SHP77 (cell line): Measurements from ENCODE around the gene MYO1B.

ENCODE experiments used
- DNase-seq, 2 experiments: peaks; one replicate each; lab custom pipeline; 2025; lab: John Stamatoyannopoulos, UW

The MYO1B gene

GRCh38 chr2:191462370-191462769 is 217.2 kb downstream of the MYO1B start:
- DNase-seq, result no peak

DNA sequence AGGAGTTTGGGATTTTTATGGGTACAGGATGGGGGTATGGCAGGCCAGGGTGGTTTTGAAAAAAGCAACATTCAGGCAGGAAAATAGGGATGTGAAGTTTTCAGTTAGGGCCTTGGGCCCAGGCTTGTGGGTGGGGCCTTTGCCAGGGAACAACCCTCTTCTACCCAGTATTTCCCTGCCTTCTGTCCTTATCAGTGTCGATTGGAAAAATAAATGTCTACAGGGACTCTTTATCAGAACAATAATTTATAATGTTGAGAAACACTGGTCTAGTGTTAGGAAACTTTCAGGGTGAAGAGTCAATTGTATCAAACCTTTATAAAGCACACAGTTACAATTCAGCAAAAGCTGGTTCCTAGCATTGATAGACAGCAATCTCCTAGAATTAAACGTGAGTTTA is 218.6 kb downstream of the MYO1B start:
- DNase-seq, result no peak

GRCh38 chr2:191465766-191466420 is 220.7 kb downstream of the MYO1B start:
- no peak for DNase-seq

DNA sequence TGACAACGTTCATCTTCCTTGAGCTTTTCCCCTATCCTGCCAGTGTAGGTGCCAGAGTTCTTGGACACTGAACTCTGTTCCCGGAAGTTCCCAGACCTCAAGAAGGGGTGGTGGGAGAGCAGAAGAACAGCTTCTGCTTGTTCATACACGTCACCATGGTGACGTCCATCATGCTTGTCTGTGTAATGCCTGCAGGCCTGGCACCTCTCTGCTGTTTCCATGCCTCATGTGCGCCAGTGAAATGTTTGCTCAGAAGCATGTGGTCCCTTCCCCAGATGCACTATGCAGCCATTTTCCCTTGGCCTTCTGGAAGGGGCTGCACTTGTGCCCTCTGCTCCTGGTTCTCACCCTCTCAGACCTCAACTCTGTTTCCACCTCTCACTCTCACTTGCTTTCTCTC is 221.9 kb downstream of the MYO1B start:
- DNase-seq, result no peak

DNA sequence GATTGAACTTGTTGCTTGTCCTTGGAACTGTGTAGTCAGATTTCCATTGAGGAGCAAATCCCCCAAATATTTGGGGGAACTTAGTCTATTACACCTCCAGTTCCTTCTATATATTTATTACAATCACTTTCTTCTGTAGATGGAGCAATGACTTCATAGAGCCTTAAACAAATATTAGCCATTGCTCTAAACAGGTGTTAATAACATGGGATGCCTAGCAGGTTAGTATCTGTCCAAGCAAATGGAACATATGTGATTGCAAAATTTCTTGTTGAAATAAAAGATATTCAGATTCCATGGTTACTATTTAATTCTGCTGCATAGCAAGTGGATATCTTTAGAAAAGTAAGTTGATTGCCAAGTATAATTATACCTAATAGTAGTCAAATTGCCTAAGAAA is 225.1 kb downstream of the MYO1B start:
- no peak for DNase-seq

DNA sequence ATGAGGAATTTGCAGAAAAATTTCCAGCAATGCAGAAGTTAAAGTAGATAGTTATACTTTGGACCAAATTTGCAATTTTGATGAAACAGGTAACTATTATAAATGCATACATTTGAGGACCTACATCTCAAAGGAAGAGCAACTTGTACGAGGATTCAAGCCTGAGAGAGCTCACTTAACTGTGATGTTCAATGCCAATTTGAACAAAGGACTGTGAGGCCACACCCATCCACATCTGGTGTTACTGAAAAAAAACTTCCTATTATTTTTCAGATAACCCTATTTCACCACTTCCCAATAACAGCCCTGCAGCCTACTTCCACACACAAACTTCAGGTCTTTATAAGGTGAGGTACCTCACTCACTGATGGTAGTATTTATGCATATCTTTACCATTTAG is 229.3 kb downstream of the MYO1B start:
- no peak for DNase-seq
